ENCODE measurements around the gene TMEM92. TPM values are rescaled to one million over a fixed set of nuclear protein-coding genes. Genes with fewer than 3 reads are reported as not detected.

TMEM92 gene
- total and polyA plus RNA-seq, 2 of the 13 experiments (the other 11 are each of a cell fraction or from before 2014, with no cell fraction given) = 0.07 TPM; not detected in 1

DNA sequence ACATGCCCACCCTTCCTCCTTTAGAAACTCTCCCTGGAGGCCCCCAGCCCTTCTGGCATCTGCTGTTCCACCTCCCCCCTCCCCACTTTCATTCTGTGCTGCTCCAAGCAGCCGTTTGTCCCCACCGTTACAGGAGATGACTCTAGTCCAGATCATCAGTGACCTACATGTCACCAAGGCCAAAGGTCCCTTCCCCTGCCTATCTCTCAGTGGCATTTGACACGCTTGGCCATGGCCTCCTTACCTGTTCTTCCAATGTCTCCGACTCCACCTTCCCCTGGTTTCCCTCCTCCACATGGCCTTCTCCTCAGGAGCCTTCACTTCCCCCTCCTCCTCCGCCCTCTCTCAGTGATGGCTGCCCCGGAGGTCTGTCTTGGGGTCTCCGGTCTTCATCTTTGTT is 9.4 kb downstream of the TMEM92 start:
- no TSS peak for BruUV-seq (replicated peaks)
- Histone ChIP-seq H3K4me2 (ENCODE audit: low read depth, low read length) (no peak overlapping the region), H3K4me3 (replicated peaks in 1 of 3; ENCODE audit: insufficient read depth in 1 of 3, low read depth in 2 of 3, low read length in 3 of 3) (no peak overlapping the region), H3K4me1 (ENCODE audit: insufficient read depth, low read length) (no peaks in the 10 kb centered on the region), H3K27me3 (ENCODE audit: control insufficient read depth in 1 of 2, insufficient read depth in 2 of 2, low read length in 2 of 2) (peaks cover 0 to 10% of the 10 kb centered on the region in 2 experiments; a peak in 2 of 5 replicates), H3K36me3 (replicated peaks in 1 of 2; ENCODE audit: control insufficient read depth in 1 of 2, insufficient read depth in 2 of 2, low read length in 2 of 2) (no peaks in the 10 kb centered on the region), H3K79me2 (ENCODE audit: insufficient read depth, low read length) (no peaks in the 10 kb centered on the region), H3K9me3 (ENCODE audit: low read length) (no peaks in the 10 kb centered on the region), H2AFZ (ENCODE audit: low read length) (no peak overlapping the region), H3K27ac (ENCODE audit: extremely low read length, insufficient read depth, low read length) (no peak overlapping the region), H4K20me1 (ENCODE audit: insufficient read depth, low read length) (no peaks in the 10 kb centered on the region), H3K9ac (ENCODE audit: insufficient read depth, low read depth, low read length) (no peak overlapping the region)
- DNase-seq (ENCODE audit: low spot score) = no peak
- ChIA-PET CTCF (ENCODE audit: low intra/inter-chr PET ratio, low total read pairs) (no interaction called here), POLR2A (no interaction called here)
- intact Hi-C loops (cut with micrococcal nuclease; ENCODE audit: unreplicated experiment) = no loop called here
- 46% methylated on average over 7 of the region's 7 CpGs for WGBS (ENCODE audit: low lambda C conversion rate)
- no peak for FAIRE-seq
- in situ Hi-C loops (cut with HindIII; ENCODE audit: extremely low pct_ligation_motif_present, low pct_unique_long_range_greater_than_20kb) = no loop called here
- 0 out of 3 replicates have a peak, but pooled peaks have one; percentile 19 for ATAC-seq
- TF ChIP-seq ZNF879 (CRISPR knock-in tag; IDR thresholded peaks at IDR 0.05) (no peak), HHEX (CRISPR knock-in tag; IDR thresholded peaks at IDR 0.05) (no peak), PAF1 (CRISPR knock-in tag; IDR thresholded peaks at IDR 0.05) (no peak), ZNF260 (CRISPR knock-in tag; IDR thresholded peaks at IDR 0.05; ENCODE audit: borderline replicate concordance, low read depth) (no peak), TBP (CRISPR knock-in tag; IDR thresholded peaks at IDR 0.05) (no peak), ZNF766 (CRISPR knock-in tag; IDR thresholded peaks at IDR 0.05; ENCODE audit: borderline replicate concordance) (no peak), PHF5A (CRISPR knock-in tag; IDR thresholded peaks at IDR 0.05; ENCODE audit: low read depth, unreplicated experiment) (no peak), AGO2 (optimal IDR thresholded peaks at IDR 0.05; ENCODE audit: low read depth, low read length) (no peak), HNF4A (CRISPR knock-in tag; IDR thresholded peaks at IDR 0.05) (no peak)
- TF ChIP-seq, protein P1, sequence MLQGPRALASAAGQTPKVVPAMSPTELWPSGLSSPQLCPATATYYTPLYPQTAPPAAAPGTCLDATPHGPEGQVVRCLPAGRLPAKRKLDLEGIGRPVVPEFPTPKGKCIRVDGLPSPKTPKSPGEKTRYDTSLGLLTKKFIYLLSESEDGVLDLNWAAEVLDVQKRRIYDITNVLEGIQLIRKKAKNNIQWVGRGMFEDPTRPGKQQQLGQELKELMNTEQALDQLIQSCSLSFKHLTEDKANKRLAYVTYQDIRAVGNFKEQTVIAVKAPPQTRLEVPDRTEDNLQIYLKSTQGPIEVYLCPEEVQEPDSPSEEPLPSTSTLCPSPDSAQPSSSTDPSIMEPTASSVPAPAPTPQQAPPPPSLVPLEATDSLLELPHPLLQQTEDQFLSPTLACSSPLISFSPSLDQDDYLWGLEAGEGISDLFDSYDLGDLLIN (CRISPR knock-in tag; IDR thresholded peaks at IDR 0.05; ENCODE audit: borderline replicate concordance) = no peak
- TF ChIP-seq, protein P2, sequence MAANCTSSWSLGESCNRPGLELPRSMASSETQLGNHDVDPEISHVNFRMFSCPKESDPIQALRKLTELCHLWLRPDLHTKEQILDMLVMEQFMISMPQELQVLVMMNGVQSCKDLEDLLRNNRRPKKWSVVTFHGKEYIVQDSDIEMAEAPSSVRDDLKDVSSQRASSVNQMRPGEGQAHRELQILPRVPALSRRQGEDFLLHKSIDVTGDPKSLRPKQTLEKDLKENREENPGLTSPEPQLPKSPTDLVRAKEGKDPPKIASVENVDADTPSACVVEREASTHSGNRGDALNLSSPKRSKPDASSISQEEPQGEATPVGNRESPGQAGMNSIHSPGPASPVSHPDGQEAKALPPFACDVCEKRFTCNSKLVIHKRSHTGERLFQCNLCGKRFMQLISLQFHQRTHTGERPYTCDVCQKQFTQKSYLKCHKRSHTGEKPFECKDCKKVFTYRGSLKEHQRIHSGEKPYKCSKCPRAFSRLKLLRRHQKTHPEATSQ (CRISPR knock-in tag; IDR thresholded peaks at IDR 0.05; ENCODE audit: borderline replicate concordance) = no peak
- TF ChIP-seq, protein P3, sequence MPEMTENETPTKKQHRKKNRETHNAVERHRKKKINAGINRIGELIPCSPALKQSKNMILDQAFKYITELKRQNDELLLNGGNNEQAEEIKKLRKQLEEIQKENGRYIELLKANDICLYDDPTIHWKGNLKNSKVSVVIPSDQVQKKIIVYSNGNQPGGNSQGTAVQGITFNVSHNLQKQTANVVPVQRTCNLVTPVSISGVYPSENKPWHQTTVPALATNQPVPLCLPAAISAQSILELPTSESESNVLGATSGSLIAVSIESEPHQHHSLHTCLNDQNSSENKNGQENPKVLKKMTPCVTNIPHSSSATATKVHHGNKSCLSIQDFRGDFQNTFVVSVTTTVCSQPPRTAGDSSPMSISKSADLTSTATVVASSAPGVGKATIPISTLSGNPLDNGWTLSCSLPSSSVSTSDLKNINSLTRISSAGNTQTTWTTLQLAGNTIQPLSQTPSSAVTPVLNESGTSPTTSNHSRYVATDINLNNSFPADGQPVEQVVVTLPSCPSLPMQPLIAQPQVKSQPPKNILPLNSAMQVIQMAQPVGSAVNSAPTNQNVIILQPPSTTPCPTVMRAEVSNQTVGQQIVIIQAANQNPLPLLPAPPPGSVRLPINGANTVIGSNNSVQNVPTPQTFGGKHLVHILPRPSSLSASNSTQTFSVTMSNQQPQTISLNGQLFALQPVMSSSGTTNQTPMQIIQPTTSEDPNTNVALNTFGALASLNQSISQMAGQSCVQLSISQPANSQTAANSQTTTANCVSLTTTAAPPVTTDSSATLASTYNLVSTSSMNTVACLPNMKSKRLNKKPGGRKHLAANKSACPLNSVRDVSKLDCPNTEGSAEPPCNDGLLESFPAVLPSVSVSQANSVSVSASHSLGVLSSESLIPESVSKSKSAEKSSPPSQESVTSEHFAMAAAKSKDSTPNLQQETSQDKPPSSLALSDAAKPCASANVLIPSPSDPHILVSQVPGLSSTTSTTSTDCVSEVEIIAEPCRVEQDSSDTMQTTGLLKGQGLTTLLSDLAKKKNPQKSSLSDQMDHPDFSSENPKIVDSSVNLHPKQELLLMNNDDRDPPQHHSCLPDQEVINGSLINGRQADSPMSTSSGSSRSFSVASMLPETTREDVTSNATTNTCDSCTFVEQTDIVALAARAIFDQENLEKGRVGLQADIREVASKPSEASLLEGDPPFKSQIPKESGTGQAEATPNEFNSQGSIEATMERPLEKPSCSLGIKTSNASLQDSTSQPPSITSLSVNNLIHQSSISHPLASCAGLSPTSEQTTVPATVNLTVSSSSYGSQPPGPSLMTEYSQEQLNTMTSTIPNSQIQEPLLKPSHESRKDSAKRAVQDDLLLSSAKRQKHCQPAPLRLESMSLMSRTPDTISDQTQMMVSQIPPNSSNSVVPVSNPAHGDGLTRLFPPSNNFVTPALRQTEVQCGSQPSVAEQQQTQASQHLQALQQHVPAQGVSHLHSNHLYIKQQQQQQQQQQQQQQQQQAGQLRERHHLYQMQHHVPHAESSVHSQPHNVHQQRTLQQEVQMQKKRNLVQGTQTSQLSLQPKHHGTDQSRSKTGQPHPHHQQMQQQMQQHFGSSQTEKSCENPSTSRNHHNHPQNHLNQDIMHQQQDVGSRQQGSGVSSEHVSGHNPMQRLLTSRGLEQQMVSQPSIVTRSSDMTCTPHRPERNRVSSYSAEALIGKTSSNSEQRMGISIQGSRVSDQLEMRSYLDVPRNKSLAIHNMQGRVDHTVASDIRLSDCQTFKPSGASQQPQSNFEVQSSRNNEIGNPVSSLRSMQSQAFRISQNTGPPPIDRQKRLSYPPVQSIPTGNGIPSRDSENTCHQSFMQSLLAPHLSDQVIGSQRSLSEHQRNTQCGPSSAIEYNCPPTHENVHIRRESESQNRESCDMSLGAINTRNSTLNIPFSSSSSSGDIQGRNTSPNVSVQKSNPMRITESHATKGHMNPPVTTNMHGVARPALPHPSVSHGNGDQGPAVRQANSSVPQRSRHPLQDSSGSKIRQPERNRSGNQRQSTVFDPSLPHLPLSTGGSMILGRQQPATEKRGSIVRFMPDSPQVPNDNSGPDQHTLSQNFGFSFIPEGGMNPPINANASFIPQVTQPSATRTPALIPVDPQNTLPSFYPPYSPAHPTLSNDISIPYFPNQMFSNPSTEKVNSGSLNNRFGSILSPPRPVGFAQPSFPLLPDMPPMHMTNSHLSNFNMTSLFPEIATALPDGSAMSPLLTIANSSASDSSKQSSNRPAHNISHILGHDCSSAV (CRISPR knock-in tag; IDR thresholded peaks at IDR 0.05; ENCODE audit: borderline replicate concordance) = no peak
- TF ChIP-seq, protein P4, sequence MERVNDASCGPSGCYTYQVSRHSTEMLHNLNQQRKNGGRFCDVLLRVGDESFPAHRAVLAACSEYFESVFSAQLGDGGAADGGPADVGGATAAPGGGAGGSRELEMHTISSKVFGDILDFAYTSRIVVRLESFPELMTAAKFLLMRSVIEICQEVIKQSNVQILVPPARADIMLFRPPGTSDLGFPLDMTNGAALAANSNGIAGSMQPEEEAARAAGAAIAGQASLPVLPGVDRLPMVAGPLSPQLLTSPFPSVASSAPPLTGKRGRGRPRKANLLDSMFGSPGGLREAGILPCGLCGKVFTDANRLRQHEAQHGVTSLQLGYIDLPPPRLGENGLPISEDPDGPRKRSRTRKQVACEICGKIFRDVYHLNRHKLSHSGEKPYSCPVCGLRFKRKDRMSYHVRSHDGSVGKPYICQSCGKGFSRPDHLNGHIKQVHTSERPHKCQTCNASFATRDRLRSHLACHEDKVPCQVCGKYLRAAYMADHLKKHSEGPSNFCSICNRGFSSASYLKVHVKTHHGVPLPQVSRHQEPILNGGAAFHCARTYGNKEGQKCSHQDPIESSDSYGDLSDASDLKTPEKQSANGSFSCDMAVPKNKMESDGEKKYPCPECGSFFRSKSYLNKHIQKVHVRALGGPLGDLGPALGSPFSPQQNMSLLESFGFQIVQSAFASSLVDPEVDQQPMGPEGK (CRISPR knock-in tag; IDR thresholded peaks at IDR 0.05) = no peak
